Measurements from ENCODE around the gene ABCA4. TPM values are rescaled to one million over a fixed set of nuclear protein-coding genes. Genes with fewer than 3 reads are reported as not detected.
A peak's percentile ranks its signal among the peaks of the same experiment; 100 is the strongest.

Gene ABCA4
- total RNA-seq, 4 donors from 2014 or later = 0.18 to 0.57 TPM; not detected in 2

DNA sequence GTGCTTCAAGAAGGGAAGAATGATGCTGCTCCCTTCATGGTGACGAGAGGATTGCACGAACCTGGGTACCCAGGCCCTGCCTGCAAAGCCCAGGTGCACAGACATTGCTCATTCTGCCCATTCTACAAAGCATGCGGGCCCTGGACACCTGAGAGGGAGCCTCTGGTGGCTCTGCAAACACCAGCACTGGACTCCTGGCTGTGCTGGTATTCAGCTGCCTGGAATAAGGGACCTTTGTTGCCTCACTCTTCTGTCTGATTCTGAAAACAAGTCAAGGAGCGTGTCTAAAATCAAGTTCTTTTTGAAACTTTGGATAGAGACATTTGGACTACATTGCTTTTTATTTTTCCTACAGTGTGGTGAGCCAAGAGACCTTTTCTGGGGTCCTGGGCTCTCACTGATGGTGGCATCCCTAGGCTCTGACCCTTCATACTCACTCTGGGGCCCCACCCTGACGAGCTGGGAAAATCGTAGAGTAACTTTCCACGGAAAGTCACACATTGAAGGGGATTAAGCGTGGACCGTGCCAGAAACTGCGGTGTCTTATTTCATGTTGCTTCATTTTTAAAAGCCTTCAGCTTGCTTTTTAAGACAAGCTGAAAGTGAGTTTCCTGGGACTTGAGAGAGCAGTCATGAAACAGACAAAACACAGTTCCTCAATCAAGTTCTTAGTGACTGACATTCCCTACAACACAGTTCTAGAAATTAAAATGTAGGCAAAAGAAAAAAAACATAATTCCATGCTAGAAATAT, 24.0 kb downstream of the ABCA4 start:
- 45 to 69% methylated on average over 8 to 10 of the region's 10 CpGs for WGBS, 2 donors
- Histone ChIP-seq H3K9me3 (no peaks in the 10 kb centered on the region), H3K27me3 (peaks cover 0 to 10% (median 0%) of the 10 kb centered on the region in 4 donors), H3K4me1 (peaks cover 0 to 62% (median 31%) of the 10 kb centered on the region in 3 donors), H3K36me3 (no peaks in the 10 kb centered on the region), H3K27ac (peak overlapping the region in 3 of 4 donors; percentile 82 to 91 (median 86)), H3K4me3 (no peak overlapping the region)
- DNase-seq = no peak
- intact Hi-C loops (cut with DNase I) = no loop called here
- TF ChIP-seq, protein P1, sequence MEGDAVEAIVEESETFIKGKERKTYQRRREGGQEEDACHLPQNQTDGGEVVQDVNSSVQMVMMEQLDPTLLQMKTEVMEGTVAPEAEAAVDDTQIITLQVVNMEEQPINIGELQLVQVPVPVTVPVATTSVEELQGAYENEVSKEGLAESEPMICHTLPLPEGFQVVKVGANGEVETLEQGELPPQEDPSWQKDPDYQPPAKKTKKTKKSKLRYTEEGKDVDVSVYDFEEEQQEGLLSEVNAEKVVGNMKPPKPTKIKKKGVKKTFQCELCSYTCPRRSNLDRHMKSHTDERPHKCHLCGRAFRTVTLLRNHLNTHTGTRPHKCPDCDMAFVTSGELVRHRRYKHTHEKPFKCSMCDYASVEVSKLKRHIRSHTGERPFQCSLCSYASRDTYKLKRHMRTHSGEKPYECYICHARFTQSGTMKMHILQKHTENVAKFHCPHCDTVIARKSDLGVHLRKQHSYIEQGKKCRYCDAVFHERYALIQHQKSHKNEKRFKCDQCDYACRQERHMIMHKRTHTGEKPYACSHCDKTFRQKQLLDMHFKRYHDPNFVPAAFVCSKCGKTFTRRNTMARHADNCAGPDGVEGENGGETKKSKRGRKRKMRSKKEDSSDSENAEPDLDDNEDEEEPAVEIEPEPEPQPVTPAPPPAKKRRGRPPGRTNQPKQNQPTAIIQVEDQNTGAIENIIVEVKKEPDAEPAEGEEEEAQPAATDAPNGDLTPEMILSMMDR (IDR thresholded peaks at IDR 0.05) = no peak
- no peak for TF ChIP-seq POLR2A (IDR thresholded peaks at IDR 0.05)

DNA sequence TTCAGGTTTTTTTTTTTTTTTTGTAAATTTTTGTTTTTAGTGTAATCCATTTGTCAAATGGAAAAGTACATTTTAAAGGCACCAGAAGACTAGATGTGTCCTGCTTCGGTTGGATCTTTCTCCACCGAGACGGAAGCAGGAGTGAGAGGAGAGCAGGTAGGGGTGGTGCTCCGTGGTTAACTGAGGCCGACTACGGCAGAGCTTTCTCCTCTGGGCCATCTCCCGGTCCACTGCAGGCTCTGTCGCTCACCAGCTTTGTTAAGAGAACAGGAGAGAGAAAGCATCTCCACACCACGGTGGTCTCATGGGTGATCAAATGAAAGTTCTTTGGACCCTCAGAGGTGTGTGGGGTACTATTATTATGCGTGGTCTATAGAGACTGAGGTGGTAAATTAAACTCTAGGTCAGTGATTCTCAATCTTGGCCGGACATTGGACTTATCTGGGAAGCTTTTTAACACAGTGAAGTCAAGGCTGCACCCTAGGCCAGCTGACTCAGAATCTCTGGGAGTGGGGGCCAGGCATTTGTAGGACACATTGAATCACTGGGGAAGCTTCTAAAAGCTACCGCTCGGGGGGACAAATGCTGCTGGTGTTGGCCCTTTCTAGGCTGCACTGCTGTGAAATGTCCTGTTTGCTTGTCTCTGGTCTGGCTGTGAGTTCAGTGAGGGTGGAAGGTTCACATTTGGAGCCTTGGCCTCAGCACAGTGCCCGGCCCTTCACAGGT, 25.0 kb downstream of the ABCA4 start:
- WGBS, 2 donors = 67 to 91% methylated on average over 10 of the region's 14 CpGs

DNA sequence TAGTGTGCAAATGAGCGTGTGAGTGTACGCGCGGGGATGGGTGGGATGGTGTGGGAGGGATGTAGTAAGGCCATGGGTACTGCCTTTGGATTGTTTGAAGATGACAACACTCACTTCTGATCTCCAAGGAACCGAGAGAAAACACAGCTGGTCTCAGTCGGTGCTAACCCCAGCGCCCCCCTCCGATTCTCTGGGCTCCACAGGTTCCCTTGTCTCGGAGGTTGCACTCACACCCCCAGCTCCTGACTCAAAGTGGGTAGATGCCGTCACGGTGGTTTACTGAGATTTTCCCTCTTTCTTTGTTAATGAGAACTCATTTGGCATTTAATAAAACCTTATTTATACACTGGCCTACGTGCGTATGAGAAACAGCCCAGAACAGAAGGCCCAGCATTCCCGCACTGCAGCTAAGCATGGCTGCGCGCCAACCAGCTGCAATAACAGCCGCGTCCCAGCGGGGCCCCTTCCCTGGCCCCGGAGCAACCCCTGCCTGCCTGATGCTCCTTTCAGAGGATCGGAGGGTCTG, 25.8 kb downstream of the ABCA4 start:
- 30 to 67% methylated on average over 16 to 21 of the region's 21 CpGs for WGBS, 2 donors
- Histone ChIP-seq H3K27me3 (no peaks in the 10 kb centered on the region), H3K9me3 (no peaks in the 10 kb centered on the region), H3K4me1 (peaks cover 0 to 58% (median 31%) of the 10 kb centered on the region in 3 donors), H3K36me3 (no peaks in the 10 kb centered on the region), H3K4me3 (peak overlapping the region in 1 of 4 donors; percentile 36), H3K27ac (peak overlapping the region; percentile 67 to 91 (median 84))
- no peak for DNase-seq
- no peak for TF ChIP-seq POLR2A (IDR thresholded peaks at IDR 0.05)
- TF ChIP-seq, protein P1 (IDR thresholded peaks at IDR 0.05) = no peak
- intact Hi-C loops (cut with DNase I) = no loop called here

More for the DNA sequence above, 25.0 kb downstream of the ABCA4 start:
- no peak overlapping the region for H3K4me3 ChIP-seq
- TF ChIP-seq, protein P1 (IDR thresholded peaks at IDR 0.05) = no peak
- TF ChIP-seq POLR2A (IDR thresholded peaks at IDR 0.05) = no peak
- H3K27me3 ChIP-seq = peaks cover 0 to 1% (median 0%) of the 10 kb centered on the region in 4 donors
- H3K9me3 ChIP-seq = no peaks in the 10 kb centered on the region
- intact Hi-C loops (cut with DNase I) = no loop called here
- H3K27ac ChIP-seq = peak overlapping the region; percentile 33 to 91 (median 84)
- DNase-seq = no peak
- no peaks in the 10 kb centered on the region for H3K36me3 ChIP-seq
- H3K4me1 ChIP-seq = peaks cover 0 to 61% (median 31%) of the 10 kb centered on the region in 3 donors

DNA sequence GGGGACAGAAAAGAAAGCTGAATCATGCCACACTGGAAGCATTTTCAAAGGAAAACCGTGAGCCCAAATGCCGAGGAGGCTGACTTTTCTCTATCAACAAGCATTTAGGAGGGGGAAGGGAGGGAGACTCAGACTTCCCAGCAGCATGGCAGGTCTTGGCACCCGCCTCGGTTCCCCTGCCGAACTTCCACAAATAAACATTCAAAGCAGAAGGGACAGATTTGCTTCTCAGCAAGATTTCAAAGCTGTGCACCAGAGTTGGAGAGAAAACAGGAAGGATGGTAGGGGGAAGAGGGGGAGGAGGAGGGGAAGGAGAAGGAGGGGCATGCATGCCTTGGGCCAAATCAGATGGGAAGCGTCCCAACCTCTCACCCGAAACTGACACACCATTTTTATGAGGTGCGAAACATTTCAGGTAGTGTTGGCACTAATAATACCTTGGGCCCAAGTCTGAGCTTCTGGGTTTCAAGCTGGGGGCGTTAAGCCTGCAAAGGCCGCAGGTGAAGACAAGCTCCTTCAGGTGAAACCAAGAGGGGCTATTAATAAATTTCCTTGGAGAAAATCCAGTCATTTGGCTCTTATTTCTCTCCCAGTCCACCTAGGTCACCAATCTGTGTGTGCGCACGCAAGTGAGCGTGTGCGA, 26.4 kb downstream of the ABCA4 start:
- Histone ChIP-seq H3K27ac (peak overlapping the region; percentile 67 to 91 (median 84)), H3K4me3 (peak overlapping the region in 1 of 4 donors; percentile 36), H3K4me1 (peaks cover 0 to 58% (median 31%) of the 10 kb centered on the region in 3 donors), H3K27me3 (no peaks in the 10 kb centered on the region), H3K36me3 (no peaks in the 10 kb centered on the region), H3K9me3 (no peaks in the 10 kb centered on the region)
- TF ChIP-seq, protein P1 (IDR thresholded peaks at IDR 0.05) = no peak
- no peak for TF ChIP-seq POLR2A (IDR thresholded peaks at IDR 0.05)
- no peak for DNase-seq
- intact Hi-C loops (cut with DNase I) = no loop called here
- 41 to 45% methylated on average over 12 to 14 of the region's 14 CpGs for WGBS, 2 donors
